Kidney (tissue), 14 donors: ENCODE results near the gene ETDC. TPM values are rescaled to one million over a fixed set of nuclear protein-coding genes. Genes with fewer than 3 reads are reported as not detected.
"Not testable (repeated sequence)": the region's sequence is repeated elsewhere in the genome, so short reads cannot be mapped to it uniquely, and the experiment has no call there.

Experiments
- DNase-seq, 5 donors: peaks; one replicate each; pipeline ENCODE4 v3.0.0-alpha.2; 2013 to 2020
- FAIRE-seq: peaks from 2 replicates; lab custom pipeline; 2012; peaks lifted over from hg19 to GRCh38; lab: Jason Lieb, UNC
- H3K27ac ChIP-seq, 2 donors: one replicate each; pipeline ENCODE4 v1.7.0; 2013; ENCODE audit warnings: low read depth in 2 of 2, low read length in 2 of 2, inconsistent platforms in 1 of 2
- H3K27me3 ChIP-seq: one replicate; pipeline ENCODE4 v1.7.1; 2013; ENCODE audit warnings: low read length, inconsistent platforms; ENCODE audit not compliant: control insufficient read depth, insufficient read depth
- H3K36me3 ChIP-seq, 3 donors: one replicate each; pipeline versions ENCODE4 v1.7.0 to v1.7.1; 2013; ENCODE audit warnings: low read length in 3 of 3, control low read depth in 1 of 3, inconsistent platforms in 1 of 3; ENCODE audit not compliant: insufficient read depth in 3 of 3, control insufficient read depth in 2 of 3
- H3K4me1 ChIP-seq, 3 donors: one replicate each; pipeline versions ENCODE4 v1.7.0 to v1.7.1; 2013; ENCODE audit warnings: low read length in 3 of 3, inconsistent platforms in 1 of 3, low read depth in 1 of 3; ENCODE audit not compliant: control insufficient read depth in 2 of 3, insufficient read depth in 2 of 3
- H3K4me3 ChIP-seq, 3 donors: one replicate each; pipeline versions ENCODE4 v1.7.0 to v1.8.1; 2013; ENCODE audit warnings: low read length in 3 of 3, control low read depth in 1 of 3, inconsistent platforms in 1 of 3
- H3K9ac ChIP-seq, 3 donors: one replicate each; pipeline versions ENCODE4 v1.7.0 to v1.7.1; 2013; ENCODE audit warnings: low read length in 3 of 3, control low read depth in 1 of 3, inconsistent platforms in 1 of 3
- H3K9me3 ChIP-seq, 3 donors: one replicate each; pipeline versions ENCODE4 v1.7.0 to v1.7.1; 2013; ENCODE audit warnings: low read length in 3 of 3, control low read depth in 1 of 3, inconsistent platforms in 1 of 3; ENCODE audit not compliant: control insufficient read depth in 2 of 3, insufficient read depth in 1 of 3
- CTCF ChIP-seq: IDR thresholded peaks from 3 replicates; pipeline ENCODE4 v1.5.1; 2012; ENCODE audit warnings: mild to moderate bottlenecking, moderate library complexity, borderline replicate concordance; ENCODE audit not compliant: insufficient read depth; ENCODE audit errors: extremely low read depth
- intact Hi-C: fragments of 100-400 bp; cut with DNase I; formaldehyde crosslinking; loops from one replicate; pipeline ENCODE4 v1.11.1; 2022
- polyA plus RNA-seq: library from polyadenylated mRNA; stranded (reverse); fragments of 350-450 nt; fragmentation: Illumina TruSeq; extraction: RNeasy Lipid Tissue Mini Kit (QIAGEN cat#74804); gene quantifications from one replicate; pipeline ENCODE4 v1.2.3, GENCODE V29; 2014; ENCODE audit warnings: low read depth, low replicate concordance; ENCODE audit not compliant: insufficient read depth
- total RNA-seq: library from RNA; stranded (reverse); fragmentation: NEBNext Ultra II Directional; extraction: Animal tissue kit (Norgen Biotek cat#: 25700); gene quantifications from one replicate; pipeline ENCODE4 v1.2.1, GENCODE V29; 2021
- donor health status: control.
- donor health status: control.
- donor health status: control.
- donor health status: control.
- donor health status: control.
- donor health status: DM: yes; HTN: yes; CAD: no.
- donor health status: Normal renal cell carcinoma (clear cell type).

ETDC gene
- total and polyA plus RNA-seq, 2 donors from 2014 or later: not detected

GRCh38 chrX:135324463-135324862, 15.2 kb downstream of the ETDC start:
- Histone ChIP-seq H3K4me3 (no peak overlapping the region), H3K36me3 (no peaks in the 10 kb centered on the region), H3K9ac (no peak overlapping the region), H3K4me1 (no peaks in the 10 kb centered on the region), H3K27me3 (no peaks in the 10 kb centered on the region), H3K27ac (no peak overlapping the region), H3K9me3 (peaks cover 0 to 2% (median 0%) of the 10 kb centered on the region in 3 donors)
- no peak for TF ChIP-seq CTCF
- FAIRE-seq (no peak), DNase-seq (no peak)
- intact Hi-C loops: no loop called here

GRCh38 chrX:135325036-135325818, 15.9 kb downstream of the ETDC start:
- H3K9ac ChIP-seq, H3K36me3 ChIP-seq, DNase-seq, H3K27me3 ChIP-seq, intact Hi-C loops, H3K9me3 ChIP-seq, H3K4me3 ChIP-seq, FAIRE-seq, H3K27ac ChIP-seq, H3K4me1 ChIP-seq: not testable (repeated sequence)

- no peak overlapping the region for H3K4me3 ChIP-seq
- intact Hi-C loops: no loop called here
- H3K9ac ChIP-seq: no peak overlapping the region
- H3K4me1 ChIP-seq: no peaks in the 10 kb centered on the region
- no peak for DNase-seq
- FAIRE-seq: no peak
- no peak for TF ChIP-seq CTCF
- H3K36me3 ChIP-seq: no peaks in the 10 kb centered on the region
- no peaks in the 10 kb centered on the region for H3K27me3 ChIP-seq
- no peaks in the 10 kb centered on the region for H3K9me3 ChIP-seq
- H3K27ac ChIP-seq: no peak overlapping the region
These were observed 18.0 kb downstream of the ETDC start for GRCh38 chrX:135327299-135327698.

GRCh38 chrX:135328421-135329005, 19.2 kb downstream of the ETDC start:
- no peak overlapping the region for H3K27ac ChIP-seq
- no peak overlapping the region for H3K9ac ChIP-seq
- DNase-seq (no peak), FAIRE-seq (no peak)
- H3K9me3 ChIP-seq: no peaks in the 10 kb centered on the region
- intact Hi-C loops: no loop called here
- no peak overlapping the region for H3K4me3 ChIP-seq
- no peaks in the 10 kb centered on the region for H3K36me3 ChIP-seq
- H3K27me3 ChIP-seq: no peaks in the 10 kb centered on the region
- TF ChIP-seq CTCF: no peak
- H3K4me1 ChIP-seq: no peaks in the 10 kb centered on the region
